Choroid plexus epithelial cell (primary cell): Measurements from ENCODE around the gene TRAPPC11.

Experiments
- DNase-seq: peaks from one replicate; pipeline ENCODE4 v3.0.0-alpha.2; 2010; ENCODE audit warnings: low read depth
- H3K4me3 ChIP-seq: 2 replicates; pipeline ENCODE4 v1.5.1; 2011; ENCODE audit warnings: low read depth, mild to moderate bottlenecking, control low read depth, low read length, moderate library complexity
- CTCF ChIP-seq: conservative IDR thresholded peaks from 2 replicates; pipeline ENCODE4 v1.5.1; 2011; ENCODE audit warnings: low read depth, mild to moderate bottlenecking, control low read depth, inconsistent platforms, low read length, moderate library complexity

Gene TRAPPC11

DNA sequence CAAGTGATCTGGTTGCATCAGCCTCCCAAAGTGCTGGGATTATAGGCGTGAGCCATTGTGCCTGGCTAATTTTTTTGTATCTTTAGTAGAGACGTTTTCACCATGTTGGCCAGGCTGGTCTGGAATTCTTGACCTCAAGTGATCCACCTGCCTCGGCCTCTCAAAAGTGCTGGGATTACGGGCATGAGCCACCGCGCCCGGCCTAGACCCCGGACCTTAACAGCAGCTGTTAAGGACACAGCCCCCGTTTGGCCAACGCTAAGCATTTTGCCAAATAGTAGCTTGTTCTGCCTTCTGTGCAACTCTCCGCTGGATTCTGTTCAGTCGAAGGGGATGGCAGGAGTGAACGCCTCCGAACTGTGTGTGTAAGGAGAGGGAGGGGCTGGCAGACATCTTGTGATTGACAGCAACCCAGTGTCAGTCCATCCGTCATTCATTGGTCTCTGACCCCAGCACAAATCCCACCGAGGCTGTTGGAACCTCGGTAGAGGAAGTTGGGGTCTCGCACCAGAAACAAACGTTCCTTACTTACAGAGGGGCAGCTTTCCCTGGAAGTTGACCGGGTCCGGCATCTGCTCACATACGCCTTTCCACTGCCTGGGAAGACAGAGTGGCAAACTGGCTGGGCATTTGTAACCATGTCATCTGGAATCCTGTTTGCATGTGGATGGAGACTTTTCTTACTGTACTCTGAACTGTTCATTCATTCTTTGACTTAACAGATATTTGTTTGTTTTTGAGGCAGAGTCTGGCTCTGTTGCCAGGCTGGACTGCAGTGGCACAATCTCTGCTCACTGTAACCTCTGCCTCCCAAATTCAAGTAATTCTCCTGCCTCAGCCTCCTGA, 69.4 kb downstream of the TRAPPC11 start:
- no peak for DNase-seq
- no peak for TF ChIP-seq CTCF
- H3K4me3 ChIP-seq, result no peak overlapping the region

DNA sequence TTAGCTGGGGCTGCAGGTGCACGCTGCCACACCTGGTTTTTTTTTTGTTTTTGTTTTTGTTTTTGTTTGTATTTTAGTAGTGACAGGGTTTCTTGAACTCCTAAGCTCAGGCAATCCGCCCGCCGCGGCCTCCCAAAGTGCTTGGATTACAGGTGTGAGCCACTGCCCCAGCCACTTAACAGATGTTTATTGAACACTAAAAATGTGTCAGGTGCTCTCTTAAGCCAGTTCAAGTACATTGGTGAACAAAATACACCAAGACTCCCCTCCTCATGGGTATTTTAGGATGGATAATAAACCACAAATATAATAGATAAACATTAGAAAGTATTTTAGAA, 69.9 kb downstream of the TRAPPC11 start:
- H3K4me3 ChIP-seq, result no peak overlapping the region
- DNase-seq, result no peak
- no peak for TF ChIP-seq CTCF

DNA sequence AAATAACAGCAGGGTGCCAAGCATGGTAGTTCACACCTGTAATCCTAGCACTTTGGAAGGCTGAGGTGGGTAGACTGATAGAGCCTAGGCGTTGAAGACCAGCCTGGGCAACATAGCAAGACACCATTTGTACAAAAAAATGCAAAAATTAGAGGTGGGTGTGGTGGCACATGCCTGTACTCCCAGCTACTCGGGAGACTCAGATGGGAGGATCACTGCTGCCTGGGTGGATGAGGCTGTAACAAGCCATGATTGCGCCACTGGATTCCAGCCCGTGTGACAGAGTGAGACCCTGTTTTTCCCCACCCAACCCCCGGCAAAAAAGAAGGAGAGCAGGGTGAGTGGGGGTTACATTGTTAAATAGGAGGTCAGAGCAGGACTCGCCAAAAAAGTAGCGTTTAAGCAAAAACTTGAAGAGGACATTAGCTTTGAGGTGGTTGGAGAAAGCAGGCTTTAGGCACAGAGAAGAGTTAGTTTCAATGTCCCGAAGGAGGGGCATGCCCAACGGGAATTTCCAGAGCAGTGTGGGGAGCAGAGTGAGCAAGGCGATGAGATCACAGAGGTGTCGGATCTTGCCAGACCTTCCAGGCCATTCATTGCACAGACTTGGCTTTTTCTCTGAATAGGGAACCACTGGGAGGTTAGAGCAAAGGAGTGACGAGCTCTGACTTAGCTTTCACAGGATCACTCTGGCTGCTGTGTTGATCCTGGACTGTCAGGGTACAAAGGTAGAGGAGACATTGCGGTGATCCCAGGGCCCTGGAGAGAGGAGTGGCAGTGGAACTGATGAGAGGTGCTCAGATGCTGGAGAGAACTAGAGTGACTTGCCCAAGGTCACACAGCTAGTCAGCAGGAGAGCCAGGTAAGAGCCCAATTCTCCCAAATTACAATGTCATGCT, 70.6 kb downstream of the TRAPPC11 start:
- no peak for TF ChIP-seq CTCF
- peak; percentile 9 for DNase-seq
- no peak overlapping the region for H3K4me3 ChIP-seq

- no peak for DNase-seq
- no peak for TF ChIP-seq CTCF
- no peak overlapping the region for H3K4me3 ChIP-seq
Observed at GRCh38 chr4:183732296-183732695, 73.2 kb downstream of the TRAPPC11 start.

DNA sequence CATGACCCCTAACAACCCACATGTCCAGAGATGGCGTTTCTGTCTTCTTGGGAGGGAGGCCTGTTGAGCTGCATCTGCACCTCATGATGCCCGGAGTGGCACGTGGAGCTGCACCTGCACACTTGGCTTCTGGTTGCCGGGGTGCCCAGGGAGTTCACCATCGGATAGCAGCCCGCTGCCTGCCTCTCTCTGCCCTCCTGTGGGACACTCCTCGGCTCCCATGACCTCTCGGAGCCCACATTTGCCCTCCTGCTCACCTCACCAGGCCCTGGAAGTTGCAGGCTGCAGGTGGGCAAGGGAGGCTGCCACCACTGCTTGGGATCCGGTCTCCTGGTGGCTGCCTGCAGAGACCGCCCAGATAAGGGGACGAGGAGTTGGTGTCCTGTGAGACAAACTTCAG, 74.1 kb downstream of the TRAPPC11 start:
- DNase-seq, result no peak
- H3K4me3 ChIP-seq, result no peak overlapping the region
- TF ChIP-seq CTCF, result no peak

DNA sequence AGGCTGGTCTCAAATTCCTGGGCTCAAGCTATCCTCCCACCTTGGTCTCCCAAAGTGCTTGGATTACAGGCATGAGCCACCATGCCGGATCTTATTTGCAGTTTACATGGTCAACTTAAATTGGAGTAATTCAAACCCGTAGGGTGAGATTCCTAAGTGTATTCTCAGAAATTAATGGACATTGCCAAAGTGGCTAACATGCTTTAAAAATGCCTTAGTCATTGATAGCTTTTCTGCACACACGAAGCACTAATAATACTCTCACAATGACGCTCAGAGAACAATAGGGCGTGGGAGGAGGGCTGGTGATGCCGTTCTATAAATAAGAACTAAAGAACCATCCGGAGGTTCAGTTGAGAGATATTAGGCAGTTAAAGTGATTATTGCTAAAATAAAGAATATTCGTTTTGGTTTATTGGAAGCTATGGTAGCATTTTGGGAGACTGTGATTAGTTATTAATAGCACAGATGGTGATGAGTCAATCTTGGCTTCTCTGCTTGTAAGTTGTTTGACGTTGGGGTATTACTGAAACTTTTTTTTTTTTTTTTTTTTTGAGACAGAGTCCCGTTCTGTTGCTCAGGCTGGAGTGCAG, 79.1 kb downstream of the TRAPPC11 start:
- no peak overlapping the region for H3K4me3 ChIP-seq
- DNase-seq, result no peak
- no peak for TF ChIP-seq CTCF
